ACHN (cell line): Measurements from ENCODE around the gene IGSF23.
A peak's percentile ranks its signal among the peaks of the same experiment; 100 is the strongest.

Experiments used
- DNase-seq: peaks from one replicate; pipeline ENCODE4 v3.0.0-alpha.2; 2015
- in situ Hi-C: cut with HindIII; loops from 2 replicates; pipeline ENCODE4 v1.10.0; 2017; ENCODE audit warnings: low sequenced_read_pairs, low pct_ligation_motif_present, low pct_unique_long_range_greater_than_20kb

IGSF23 gene, protein sequence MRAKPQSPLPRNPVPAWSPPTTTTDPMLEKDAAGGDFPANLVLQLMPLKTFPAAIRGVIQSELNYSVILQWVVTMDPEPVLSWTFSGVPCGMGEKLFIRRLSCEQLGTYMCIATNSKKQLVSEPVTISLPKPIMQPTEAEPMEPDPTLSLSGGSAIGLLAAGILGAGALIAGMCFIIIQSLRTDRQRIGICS

DNA sequence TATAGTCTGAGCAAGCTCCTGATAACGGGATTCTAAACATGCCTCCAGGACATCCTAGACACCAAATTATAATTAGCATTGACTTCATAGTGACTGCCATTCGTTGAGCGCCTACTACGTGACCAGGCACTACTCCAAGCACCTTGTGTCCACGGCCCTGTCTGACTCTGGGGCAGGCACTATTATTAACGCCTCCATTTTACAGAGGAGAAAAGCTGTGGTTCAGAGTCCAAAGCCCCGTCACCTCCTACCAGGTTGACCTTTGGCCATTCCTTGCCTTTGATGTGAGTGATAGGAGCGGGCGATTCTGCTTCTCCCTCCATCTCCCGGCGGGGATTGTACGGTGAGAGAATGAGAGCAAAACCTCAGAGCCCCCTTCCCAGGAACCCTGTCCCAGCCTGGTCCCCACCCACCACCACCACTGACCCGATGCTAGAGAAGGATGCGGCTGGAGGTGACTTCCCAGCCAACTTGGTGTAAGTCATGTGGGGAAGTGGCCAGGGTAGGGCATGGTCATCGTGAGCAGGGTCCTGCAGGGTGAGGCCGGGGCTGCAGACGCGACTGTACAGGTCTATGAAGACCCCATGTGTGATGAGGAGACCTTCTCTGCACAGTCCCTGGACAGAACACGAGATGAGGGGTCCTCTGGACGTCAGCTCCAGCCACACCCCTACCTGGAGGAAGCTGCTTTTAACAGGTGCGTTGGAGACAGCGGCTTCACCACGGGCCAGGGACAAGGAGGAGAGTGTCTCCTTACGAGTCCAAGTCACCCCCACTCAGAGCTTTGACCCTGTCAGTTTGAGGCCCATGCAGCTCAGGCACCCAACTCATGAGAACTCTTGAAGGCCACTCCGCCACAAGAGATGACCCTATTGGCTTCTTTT lies at the start of gene IGSF23:
IGSF23 (plus strand) TSS at position 269 of the 884 bp plus-strand sequence; CDS start at position 352, 83 bp downstream.
- DNase-seq: no peak
- in situ Hi-C loops: no loop called here

DNA sequence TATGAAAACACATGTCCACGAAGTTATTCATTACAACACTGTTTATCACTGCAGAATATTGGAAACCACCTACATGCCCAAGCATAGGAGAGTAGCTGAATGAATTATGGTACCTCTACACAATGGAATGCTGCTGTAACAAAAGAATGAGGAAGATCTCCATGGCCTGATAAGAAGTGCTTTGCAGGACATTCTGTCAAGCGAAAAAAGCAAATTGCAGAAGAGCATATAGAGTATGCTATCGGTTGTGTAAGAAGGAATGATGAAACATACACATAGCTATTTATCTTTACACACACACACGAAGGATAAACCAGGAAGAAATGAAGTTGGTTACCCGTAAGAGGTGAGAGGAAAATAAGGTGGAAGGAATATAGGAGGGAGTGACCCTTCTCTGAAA lies 46.4 kb upstream of the IGSF23 start:
- no peak for DNase-seq
- in situ Hi-C loops: no loop called here

DNA sequence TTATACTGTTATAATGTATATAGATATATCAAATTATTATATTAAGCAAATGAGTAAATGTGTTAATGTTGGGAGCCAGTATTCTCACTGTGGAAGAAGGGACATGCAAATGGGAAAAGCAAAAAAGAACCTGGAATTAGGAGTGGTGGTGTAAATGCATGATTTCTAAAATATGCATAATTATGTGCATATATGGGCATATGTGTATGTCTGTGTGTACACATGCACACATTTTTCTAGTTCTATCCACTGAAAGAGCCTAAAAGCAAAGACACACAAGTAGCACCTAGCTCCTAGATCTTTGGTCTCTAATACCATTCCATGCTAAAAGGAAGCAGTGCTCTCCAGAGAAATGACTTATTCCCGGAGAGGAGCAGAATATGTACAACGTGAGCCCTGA lies 45.6 kb upstream of the IGSF23 start:
- no peak for DNase-seq
- in situ Hi-C loops: no loop called here

DNA sequence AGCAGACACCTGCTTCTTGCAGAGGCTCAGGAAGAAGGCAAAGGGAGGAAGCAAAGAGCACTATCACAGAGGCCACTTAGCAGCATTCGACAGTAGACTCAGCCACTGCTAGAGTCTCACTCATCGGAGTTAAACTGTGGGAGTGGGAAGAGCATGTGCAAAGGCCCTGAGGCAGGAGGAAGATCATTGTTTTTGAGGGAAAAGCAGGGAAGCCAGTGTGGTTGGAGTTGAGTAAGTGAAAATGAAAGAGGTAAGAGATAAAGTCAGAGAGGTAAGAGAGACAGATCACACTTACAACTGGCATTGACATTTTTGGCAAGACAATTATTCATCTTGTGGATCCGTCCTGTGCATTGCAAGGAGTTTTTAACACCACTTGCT lies 42.8 kb upstream of the IGSF23 start:
- no peak for DNase-seq
- in situ Hi-C loops: no loop called here

- peak; percentile 70 for DNase-seq
- in situ Hi-C loops: no loop called here
Measured at GRCh38 chr19:44570984-44571684, 42.2 kb upstream of the IGSF23 start.

DNA sequence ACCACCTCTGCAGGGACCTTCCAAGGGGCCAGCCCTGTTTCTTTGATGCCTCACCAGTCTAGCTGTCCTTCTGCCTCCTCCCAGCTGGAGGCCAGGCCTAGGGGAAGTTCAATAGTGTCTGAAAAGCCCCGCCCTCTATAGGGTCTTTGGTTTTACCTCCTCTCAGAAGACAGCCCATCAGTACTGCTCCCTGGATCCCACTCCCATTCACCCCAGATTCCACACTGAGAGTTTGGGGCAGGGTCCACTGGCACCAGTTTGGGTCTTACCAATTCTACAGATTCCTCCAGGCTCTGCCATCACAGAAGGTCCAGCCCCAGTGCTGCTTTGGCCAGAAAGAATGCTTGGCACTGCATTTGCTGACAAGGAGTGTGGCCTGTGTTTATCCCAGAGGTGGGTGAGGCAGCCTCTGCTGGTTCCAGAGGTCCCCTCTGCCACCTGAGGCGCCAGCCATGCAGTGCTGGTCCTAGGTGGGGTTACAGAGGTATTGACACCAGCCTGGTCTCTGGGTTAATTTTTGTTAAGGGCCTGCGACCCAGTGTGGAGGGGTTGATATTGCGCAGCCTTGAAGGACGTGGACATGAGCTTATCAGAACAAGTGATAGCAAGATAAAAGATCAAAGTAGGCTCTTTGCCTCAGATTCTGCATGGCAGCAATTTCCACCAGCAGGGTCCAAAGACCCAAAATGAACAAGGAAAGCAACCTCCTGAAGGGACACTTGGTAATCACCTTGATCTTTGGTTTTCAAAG lies 41.4 kb upstream of the IGSF23 start:
- no peak for DNase-seq
- in situ Hi-C loops: no loop called here

- in situ Hi-C loops: no loop called here
- DNase-seq: no peak
Measured at GRCh38 chr19:44572581-44572900, 40.8 kb upstream of the IGSF23 start.

GRCh38 chr19:44573183-44573582 lies 40.2 kb upstream of the IGSF23 start:
- in situ Hi-C loops: no loop called here
- no peak for DNase-seq

DNA sequence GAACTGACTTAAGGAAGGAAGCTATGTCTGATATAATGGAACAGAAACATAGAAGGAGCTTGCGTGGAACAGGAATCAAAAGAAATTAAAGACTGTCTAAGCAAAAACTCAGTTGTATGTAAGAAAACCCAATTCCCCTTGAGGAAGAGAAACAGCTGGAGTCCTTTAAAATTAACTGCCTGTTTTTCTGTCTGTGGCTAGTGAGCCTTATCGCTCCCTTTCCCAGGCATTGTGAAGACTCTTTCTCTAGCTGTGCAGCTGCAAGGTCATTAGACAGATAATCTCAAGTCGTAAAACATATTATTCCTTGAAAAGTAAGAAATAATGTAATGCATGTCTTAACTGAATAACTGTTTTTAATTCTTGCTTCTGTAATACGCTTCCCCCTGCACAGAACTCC lies 39.7 kb upstream of the IGSF23 start:
- in situ Hi-C loops: no loop called here
- no peak for DNase-seq

DNA sequence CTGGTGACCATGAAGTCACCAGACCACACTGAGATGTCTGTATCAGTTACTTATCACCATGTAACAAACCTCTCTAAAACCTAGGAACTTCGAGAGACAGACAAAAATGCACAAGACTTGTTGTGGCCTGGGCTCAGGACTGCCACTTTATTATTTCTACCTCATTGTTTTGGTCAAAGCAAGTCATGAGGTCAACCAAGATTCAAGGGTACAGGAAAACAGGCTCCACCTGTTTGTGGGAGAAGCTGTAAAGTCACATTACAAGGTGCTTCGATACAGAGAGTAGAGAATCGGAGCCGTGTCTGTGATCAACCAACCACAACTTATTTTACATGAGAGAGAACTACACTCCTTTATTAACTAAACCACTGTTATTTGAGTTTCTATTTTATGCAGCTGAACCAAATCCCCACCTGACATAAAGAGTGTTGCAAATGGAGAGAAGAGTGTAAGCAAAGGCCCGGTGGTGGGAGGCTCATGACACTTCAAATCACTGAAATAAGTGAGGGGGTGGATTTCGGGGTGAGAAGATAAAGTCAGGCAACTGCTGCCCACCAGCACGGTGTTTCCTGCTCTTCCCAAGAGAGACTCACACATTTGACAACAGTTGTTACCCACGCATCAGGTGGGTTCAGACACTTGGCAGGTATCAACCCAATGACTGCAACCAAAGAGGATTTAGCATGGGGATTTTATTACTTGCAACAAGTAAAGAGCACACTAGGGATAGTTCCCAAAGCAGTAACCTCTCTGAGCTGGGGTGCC lies 39.0 kb upstream of the IGSF23 start:
- in situ Hi-C loops: no loop called here
- no peak for DNase-seq

- in situ Hi-C loops: no loop called here
- DNase-seq: no peak
Measured at GRCh38 chr19:44575116-44575700, 38.2 kb upstream of the IGSF23 start.

- in situ Hi-C loops: no loop called here
- DNase-seq: peak; percentile 57
Measured at GRCh38 chr19:44576843-44577565, 36.4 kb upstream of the IGSF23 start.

DNA sequence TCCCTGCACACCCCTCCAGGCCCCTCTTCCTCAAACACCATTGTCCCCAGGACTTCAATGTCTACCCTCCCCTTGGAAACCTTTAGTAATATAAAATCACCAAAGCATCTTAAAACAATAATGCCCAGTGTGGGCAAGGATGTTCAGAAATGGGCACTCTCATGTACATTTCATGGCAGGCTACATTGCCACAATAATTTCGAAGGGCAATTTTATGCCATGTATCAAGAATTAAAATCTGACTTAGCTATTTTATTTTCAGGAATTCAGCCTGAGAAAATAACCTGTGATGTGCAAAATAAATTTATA lies 35.8 kb upstream of the IGSF23 start:
- no peak for DNase-seq
- in situ Hi-C loops: no loop called here

- in situ Hi-C loops: no loop called here
Measured at GRCh38 chr19:44579663-44580365, 33.5 kb upstream of the IGSF23 start.

DNA sequence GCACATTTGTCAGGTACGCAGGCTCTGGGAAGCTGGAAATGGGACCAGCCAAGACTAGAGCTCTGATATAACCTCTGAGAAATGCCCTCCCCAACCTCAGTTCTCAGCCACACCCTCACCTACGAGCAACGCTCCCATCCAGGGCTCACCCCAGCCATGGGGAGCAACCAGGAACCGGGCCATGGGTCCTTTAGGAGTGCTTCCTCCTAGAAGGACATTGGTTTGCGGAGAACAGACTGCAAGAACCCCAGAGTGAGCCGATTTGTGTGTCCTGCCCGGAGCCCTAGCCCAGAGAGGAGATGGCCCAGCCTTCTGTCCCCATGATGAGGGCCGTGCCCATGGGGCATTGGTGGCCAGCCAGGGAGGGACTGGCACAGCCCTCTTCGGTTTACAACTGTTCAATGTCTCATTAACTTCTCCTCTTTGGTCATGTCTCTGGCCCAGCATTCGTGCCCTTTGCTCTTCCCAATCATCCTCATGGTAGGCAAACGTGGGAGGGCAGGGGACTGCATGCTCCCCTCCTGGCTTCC lies 32.9 kb upstream of the IGSF23 start:
- no peak for DNase-seq
- in situ Hi-C loops: no loop called here

More at GRCh38 chr19:44579663-44580365, 33.5 kb upstream of the IGSF23 start:
- DNase-seq: no peak

DNA sequence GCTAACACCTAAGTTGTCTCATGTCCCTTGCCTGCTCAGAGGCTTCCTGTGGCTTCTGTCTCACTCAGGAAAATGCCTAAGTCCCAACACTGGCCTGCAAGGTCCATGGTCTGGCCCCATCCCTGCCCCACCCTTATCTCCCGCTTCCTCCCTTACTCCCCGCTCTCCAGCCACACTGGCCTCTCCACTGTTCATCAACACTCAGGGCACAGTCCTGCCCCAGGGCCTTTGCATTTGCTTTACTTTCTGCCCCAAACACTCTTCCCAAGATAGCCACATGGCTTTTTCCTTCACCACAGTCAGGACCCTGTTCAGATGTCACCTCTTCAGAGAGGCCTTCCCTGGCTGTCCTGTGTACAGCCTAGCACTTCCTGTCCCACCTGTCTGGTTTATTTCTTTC lies 32.1 kb upstream of the IGSF23 start:
- no peak for DNase-seq
- in situ Hi-C loops: no loop called here
